HEK293T (cell line): ENCODE results near the gene PLK3.

Experiments
- BHLHE40 ChIP-seq: fragments of 450-650 bp; IDR thresholded peaks from 2 replicates; pipeline ENCODE4 v1.6.1; 2016; ENCODE audit warnings: mild to moderate bottlenecking, moderate library complexity, borderline replicate concordance
- ELF4 ChIP-seq: fragments of 450-650 bp; IDR thresholded peaks from 2 replicates; pipeline ENCODE4 v1.6.1; 2017; ENCODE audit warnings: antibody characterized with exemption
- FOXA1 ChIP-seq: fragments of 450-650 bp; IDR thresholded peaks from 2 replicates; pipeline ENCODE4 v1.6.1; 2016; ENCODE audit warnings: mild to moderate bottlenecking
- FOXK2 ChIP-seq: fragments of 450-650 bp; IDR thresholded peaks from 2 replicates; pipeline ENCODE4 v1.6.1; 2016; ENCODE audit warnings: mild to moderate bottlenecking
- FOXM1 ChIP-seq: fragments of 450-650 bp; IDR thresholded peaks from 2 replicates; pipeline ENCODE4 v1.6.1; 2017; ENCODE audit warnings: mild to moderate bottlenecking, borderline replicate concordance
- HDGF ChIP-seq: fragments of 450-650 bp; IDR thresholded peaks from 2 replicates; pipeline ENCODE4 v1.6.1; 2017; ENCODE audit warnings: antibody characterized with exemption, borderline replicate concordance
- L3MBTL2 ChIP-seq: fragments of 450-650 bp; conservative IDR thresholded peaks from 2 replicates; pipeline ENCODE4 v1.6.1; 2016; ENCODE audit warnings: mild to moderate bottlenecking
- LEF1 ChIP-seq: fragments of 450-650 bp; IDR thresholded peaks from 2 replicates; pipeline ENCODE4 v1.6.1; 2017; ENCODE audit warnings: mild to moderate bottlenecking, borderline replicate concordance
- NFRKB ChIP-seq: fragments of 450-650 bp; IDR thresholded peaks from 2 replicates; pipeline ENCODE4 v1.6.1; 2016; ENCODE audit warnings: mild to moderate bottlenecking, moderate library complexity
- PKNOX1 ChIP-seq: fragments of 450-650 bp; IDR thresholded peaks from 2 replicates; pipeline ENCODE4 v1.6.1; 2016
- SP1 ChIP-seq: fragments of 450-650 bp; IDR thresholded peaks from 2 replicates; pipeline ENCODE4 v1.6.1; 2017
- SUZ12 ChIP-seq: fragments of 450-650 bp; IDR thresholded peaks from 2 replicates; pipeline ENCODE4 v1.6.1; 2016; ENCODE audit warnings: mild to moderate bottlenecking
- TARDBP ChIP-seq: fragments of 450-650 bp; IDR thresholded peaks from 2 replicates; pipeline ENCODE4 v1.6.1; 2016
- ZNF384 ChIP-seq: fragments of 450-650 bp; IDR thresholded peaks from 2 replicates; pipeline ENCODE4 v1.6.1; 2016

GRCh38 chr1:44842486-44842861 is 42.3 kb downstream of the PLK3 start:
- TF ChIP-seq TARDBP (no peak), ELF4 (no peak), PKNOX1 (no peak), BHLHE40 (no peak), FOXM1 (no peak), HDGF (no peak), SUZ12 (no peak), SP1 (no peak), L3MBTL2 (no peak), FOXA1 (no peak), NFRKB (no peak), LEF1 (no peak), ZNF384 (no peak), FOXK2 (no peak)
